ENCODE results near the gene MRPS9.

MRPS9 gene

DNA sequence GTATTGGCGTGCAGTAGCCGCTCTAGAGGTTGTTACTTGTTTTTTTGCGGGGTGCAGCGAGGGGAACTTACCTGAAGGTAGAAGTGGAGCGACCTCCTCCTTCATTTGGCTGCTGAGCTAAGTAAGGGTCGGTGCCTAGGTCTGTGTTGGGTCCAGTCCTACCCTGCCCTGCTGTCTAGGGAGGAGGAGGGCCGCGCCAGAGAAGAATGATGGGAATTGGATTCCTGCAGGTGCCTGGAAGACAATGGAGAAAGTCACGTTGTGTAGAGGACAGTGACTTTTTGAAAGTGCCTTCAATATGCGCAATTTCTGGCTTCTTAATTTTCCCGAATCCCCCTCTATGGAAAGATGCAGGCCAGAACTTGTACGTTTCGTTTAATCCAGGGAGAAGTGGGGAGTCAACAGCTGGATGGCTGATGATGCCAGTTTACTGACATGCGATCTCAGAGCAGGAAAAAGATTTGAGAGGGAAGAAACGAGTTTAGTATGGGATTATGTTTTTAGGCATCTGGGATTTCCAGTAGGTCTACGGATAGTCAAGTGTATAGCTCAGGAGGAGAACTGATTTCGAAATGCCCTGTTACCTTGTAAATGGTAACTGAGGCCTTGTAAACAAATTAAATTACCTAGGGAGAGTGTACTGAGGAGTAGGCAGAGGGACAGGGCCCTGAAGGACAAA, 653 bp downstream of the MRPS9 start:
- Histone ChIP-seq H3K9me3 (no peaks in the 10 kb centered on the region), H3K4me3 (ENCODE audit: low read depth in 1 of 2, low read length in 1 of 2) (peak overlapping the region; percentile 68 to 78)
- TF ChIP-seq CTCF (IDR thresholded peaks at IDR 0.05) = no peak

GRCh38 chr2:105039559-105039958, 1.7 kb downstream of the MRPS9 start:
- Histone ChIP-seq H3K4me1 (ENCODE audit: control insufficient read depth in 1 of 2, insufficient read depth in 1 of 2, low read depth in 1 of 2, low read length in 1 of 2) (peaks cover 13 to 14% of the 10 kb centered on the region in 2 experiments), H3K36me3 (no peaks in the 10 kb centered on the region), H3K27me3 (peaks cover 10% of the 10 kb centered on the region), H3K27ac (no peak overlapping the region), H3K4me3 (ENCODE audit: low read depth in 1 of 2, low read length in 1 of 2) (no peak overlapping the region), H3K9me3 (no peaks in the 10 kb centered on the region)
- no peak for TF ChIP-seq CTCF (IDR thresholded peaks at IDR 0.05)

More for the DNA sequence above, 653 bp downstream of the MRPS9 start:
- Histone ChIP-seq H3K36me3 (no peaks in the 10 kb centered on the region), H3K27ac (no peak overlapping the region), H3K27me3 (peaks cover 15% of the 10 kb centered on the region), H3K4me1 (ENCODE audit: control insufficient read depth in 1 of 2, insufficient read depth in 1 of 2, low read depth in 1 of 2, low read length in 1 of 2) (peaks cover 13 to 14% of the 10 kb centered on the region in 2 experiments)

- Histone ChIP-seq H3K4me3 (ENCODE audit: low read depth in 1 of 2, low read length in 1 of 2) (no peak overlapping the region), H3K4me1 (ENCODE audit: control insufficient read depth in 1 of 2, insufficient read depth in 1 of 2, low read depth in 1 of 2, low read length in 1 of 2) (peaks cover 10 to 12% of the 10 kb centered on the region in 2 experiments), H3K36me3 (no peaks in the 10 kb centered on the region), H3K27me3 (no peaks in the 10 kb centered on the region), H3K27ac (no peak overlapping the region), H3K9me3 (no peaks in the 10 kb centered on the region)
- no peak for TF ChIP-seq CTCF (IDR thresholded peaks at IDR 0.05)
These were observed 4.3 kb downstream of the MRPS9 start for GRCh38 chr2:105042189-105042588.

DNA sequence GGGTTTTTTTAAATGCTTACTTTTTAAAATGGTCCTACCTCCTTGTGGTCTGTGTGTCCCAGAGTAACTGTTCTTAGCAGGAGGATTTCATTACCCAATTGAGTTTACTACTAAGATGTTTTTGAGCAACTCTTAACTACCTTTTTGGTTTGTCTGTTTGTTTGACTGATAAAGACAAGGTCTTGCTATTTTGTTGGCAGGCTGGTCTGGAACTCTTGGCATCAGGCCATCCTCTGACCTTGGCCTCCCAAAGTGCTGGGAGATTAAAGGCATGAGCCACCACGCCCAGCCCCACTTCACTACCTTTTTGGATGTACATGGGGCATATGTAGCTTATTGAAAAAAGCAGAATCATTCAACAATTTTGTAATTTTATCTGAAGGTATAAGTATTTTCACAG, 14.9 kb downstream of the MRPS9 start:
- Histone ChIP-seq H3K9me3 (no peaks in the 10 kb centered on the region), H3K36me3 (no peaks in the 10 kb centered on the region), H3K4me3 (ENCODE audit: low read depth in 1 of 2, low read length in 1 of 2) (no peak overlapping the region), H3K27me3 (no peaks in the 10 kb centered on the region), H3K27ac (no peak overlapping the region), H3K4me1 (ENCODE audit: control insufficient read depth in 1 of 2, insufficient read depth in 1 of 2, low read depth in 1 of 2, low read length in 1 of 2) (no peaks in the 10 kb centered on the region)
- TF ChIP-seq CTCF (IDR thresholded peaks at IDR 0.05) = no peak

GRCh38 chr2:105055613-105056012, 17.7 kb downstream of the MRPS9 start:
- Histone ChIP-seq H3K27ac (no peak overlapping the region), H3K27me3 (no peaks in the 10 kb centered on the region), H3K36me3 (no peaks in the 10 kb centered on the region), H3K4me3 (ENCODE audit: low read depth in 1 of 2, low read length in 1 of 2) (no peak overlapping the region), H3K4me1 (ENCODE audit: control insufficient read depth in 1 of 2, insufficient read depth in 1 of 2, low read depth in 1 of 2, low read length in 1 of 2) (no peaks in the 10 kb centered on the region), H3K9me3 (no peaks in the 10 kb centered on the region)
- no peak for TF ChIP-seq CTCF (IDR thresholded peaks at IDR 0.05)
